GM10847 (cell line): ENCODE measurements around the gene SCLY.

ENCODE experiments used
- POLR2A ChIP-seq: IDR thresholded peaks from 2 replicates; pipeline ENCODE4 v1.6.1; 2011; ENCODE audit not compliant: insufficient read length; ENCODE audit errors: extremely low read depth

Gene SCLY

DNA sequence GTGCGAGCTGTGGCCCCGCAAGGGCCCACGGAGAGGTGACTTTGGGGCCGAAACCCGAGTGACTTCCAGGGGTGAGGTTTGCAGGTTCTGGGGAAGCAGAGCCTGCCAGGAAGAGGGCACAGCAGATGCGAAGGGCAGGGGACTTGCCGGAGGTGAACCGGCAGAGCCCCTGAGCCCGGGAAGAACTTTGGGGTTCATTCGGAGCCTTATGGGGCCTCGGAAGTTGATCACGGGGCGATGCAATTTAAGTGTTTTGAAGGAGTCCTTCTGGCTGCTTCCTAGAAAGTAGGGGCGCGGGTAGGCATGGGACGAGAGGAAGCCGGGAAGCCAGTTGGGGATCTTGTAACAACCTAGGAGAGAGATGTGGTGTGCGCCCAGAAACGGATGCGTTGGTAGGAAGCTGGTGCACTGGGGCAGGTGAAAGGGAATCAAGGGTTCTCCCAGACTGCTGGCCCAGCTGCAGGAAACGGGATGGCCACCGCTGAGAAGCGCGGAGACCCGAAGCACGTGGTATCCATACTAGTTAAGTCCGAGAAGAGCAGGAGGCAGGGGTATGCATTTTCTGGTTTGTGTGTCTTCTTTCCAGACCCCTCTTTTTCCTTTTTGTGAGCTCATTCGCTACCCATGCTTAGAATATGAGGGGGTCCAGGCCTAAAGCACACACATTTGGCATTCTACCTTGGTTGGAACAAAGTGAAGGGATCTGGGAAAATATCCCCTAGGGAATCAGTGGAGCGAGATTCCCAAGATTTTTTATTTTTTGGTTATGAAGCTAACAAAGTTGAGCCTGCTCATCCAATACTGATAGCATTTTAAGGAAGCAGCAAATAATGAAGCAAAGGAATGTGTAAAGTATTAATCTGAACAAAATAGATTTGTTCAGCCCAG, 758 bp downstream of the SCLY start:
- no peak for TF ChIP-seq POLR2A

DNA sequence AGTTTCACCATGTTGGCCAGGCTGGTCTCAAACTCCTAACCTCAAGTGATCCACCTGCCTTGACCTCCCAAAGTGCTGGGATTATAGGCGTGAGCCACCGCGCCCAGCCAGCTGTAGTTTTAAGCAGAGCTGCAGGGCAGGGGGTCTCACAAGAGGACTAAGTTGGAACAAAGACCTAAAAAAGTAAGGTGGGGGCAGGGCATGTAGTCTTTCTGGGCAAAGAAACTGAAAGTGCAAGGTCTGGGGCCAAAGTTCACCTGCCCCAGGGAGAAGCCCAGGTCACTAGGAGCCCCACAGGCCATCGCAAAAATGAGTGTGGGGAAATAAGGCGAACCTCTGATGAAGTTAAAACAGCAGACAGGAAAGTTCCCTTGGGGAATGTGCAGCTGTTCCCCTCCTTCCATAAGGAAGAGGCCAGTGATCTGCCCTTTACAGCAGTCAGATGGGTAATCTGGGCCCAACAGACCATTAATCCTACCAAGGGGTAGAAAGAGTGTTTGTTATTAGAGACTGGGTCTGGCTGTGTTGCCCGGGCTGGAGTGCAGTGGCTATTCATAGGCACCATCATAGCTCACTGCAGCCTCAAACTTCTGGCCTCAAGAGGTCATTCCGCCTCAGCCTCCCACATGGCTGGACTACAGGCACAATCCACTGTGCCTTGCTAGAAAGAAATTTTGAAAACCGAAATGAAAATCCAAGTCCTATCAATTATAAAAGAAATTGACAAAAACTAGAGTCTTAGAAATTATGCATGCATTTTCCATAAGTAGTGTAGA, 2.8 kb downstream of the SCLY start:
- TF ChIP-seq POLR2A: no peak

DNA sequence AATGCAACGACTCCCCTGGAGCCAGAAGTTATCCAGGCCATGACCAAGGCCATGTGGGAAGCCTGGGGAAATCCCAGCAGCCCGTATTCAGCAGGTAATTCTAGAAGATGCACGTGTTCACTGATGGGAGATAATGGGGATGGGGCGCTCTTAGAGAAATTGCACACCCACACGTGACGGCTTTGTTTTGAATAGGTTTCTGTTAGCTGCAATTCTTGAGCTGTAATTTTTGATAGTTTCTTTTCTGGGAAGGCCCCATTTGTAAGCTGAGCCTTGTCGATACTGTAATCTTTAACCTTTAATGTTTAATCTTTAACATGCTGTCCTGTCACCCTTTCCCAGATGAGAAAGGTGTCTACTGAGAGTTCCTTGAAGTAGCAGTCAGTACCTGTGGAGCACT, 3.6 kb downstream of the SCLY start:
- no peak for TF ChIP-seq POLR2A

DNA sequence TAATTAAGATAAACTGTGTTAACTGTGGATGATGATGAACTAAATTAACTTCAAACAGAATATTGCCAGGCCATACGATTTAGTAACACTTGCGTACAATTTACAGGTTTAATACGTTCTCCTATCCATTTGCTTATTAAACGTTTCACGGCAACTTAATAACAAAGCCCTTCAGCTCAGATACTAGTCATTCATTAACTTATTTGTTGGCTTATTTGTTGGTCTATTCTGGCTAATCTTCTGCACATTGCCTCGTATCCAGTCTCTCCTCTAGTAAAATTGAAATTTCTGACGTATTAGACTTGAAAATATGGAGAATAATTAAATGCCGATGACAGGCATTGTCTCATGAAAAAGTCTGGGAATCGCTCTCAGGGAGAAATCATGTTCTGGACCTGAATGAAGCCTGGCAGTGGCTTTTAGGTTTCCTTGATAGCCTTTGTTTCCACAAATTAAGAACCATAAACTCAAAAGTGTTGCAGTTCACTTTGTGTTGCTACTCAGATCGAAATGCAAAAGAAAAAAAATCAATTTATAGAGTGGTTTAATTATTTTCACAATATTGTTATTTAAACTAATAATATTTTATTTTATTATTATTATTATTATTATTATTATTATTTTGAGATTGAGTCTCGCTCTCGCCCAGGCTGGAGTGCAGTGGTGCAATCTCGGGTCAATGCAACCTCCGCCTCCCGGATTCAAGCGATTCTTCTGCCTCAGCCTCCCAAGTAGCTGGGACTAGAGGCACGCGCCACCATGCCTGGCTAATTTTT, 4.5 kb downstream of the SCLY start:
- TF ChIP-seq POLR2A: no peak

DNA sequence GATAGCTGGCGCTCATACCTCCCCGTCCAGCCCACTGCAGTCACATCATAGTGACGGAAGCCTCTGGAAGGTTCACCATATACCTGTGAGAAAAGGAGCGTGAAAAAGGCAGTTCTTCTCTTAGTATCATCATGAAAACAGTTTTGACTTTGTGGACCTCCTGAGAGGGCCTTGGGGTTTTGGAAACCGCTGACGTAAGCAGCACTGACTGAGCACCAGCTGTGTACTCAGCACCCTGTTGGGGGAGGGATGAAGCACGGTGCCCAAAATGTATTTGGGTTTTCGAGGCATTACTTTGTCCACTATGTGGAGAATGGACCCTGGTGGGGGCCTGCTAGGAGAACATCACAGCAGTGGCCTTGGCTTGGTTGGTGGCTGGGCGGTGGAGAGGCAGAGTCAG, 5.4 kb downstream of the SCLY start:
- TF ChIP-seq POLR2A: no peak

DNA sequence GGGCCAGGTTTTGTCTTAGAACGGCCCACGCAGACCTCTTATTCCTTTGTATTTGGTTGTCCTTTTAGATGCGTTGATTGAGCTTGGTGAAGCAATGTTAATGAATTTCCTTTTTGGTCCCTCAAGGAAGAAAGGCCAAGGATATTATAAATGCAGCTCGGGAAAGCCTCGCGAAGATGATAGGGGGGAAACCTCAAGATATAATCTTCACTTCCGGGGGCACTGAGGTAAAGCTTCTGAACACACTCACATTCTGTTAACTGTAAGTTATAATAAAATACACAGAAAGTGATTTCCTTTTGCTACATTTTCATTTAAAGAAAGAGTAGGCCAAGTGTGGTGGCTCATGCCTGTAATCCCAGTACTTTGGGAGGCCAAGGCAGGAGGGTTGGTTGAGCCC, 7.1 kb downstream of the SCLY start:
- no peak for TF ChIP-seq POLR2A

DNA sequence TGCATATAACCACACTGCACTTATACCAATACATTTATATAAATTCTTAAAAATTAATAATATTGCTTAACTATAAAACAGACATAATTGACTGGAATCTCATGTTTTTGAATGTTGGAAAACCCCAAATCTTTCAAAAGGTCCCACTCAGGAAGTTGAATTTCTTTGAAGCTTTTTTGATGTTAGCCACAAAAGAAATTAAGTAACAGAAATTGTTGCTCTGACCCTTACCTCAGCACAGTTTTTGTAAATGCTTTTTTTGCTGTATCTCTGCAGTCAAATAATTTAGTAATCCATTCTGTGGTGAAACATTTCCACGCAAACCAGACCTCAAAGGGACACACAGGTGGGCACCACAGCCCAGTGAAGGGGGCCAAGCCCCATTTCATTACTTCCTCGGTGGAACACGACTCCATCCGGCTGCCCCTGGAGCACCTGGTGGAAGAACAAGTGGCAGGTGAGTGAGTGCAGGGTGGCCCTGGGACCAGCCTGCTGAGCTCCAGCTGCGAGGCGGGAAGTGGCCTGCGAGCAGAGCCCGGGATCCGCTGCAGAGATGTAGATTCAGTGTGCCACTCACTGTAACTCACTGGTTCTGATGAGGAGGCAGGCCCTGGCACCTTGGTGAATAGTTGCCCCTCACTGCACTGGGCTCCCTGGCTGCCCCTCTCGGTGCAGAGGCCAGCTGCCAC, 8.4 kb downstream of the SCLY start:
- no peak for TF ChIP-seq POLR2A

DNA sequence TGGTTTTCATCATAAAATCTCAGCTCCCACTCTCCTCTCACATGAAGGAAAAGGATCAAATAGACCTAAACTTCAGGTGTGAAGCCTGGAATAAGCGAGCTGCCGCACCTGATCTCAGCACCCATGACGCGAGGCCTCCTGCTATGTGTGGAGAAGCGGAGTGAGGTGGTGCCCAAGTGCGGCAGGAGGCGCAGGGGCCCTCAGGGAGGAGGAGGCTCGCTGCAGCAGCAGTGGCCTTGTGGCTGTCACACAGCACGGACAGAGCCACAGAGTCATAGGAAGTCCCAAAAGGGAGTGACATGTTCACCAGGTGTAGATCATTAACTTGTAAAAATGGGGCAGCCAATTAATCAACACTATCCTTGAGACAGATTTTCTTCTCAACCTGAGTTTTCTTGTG, 9.1 kb downstream of the SCLY start:
- no peak for TF ChIP-seq POLR2A

DNA sequence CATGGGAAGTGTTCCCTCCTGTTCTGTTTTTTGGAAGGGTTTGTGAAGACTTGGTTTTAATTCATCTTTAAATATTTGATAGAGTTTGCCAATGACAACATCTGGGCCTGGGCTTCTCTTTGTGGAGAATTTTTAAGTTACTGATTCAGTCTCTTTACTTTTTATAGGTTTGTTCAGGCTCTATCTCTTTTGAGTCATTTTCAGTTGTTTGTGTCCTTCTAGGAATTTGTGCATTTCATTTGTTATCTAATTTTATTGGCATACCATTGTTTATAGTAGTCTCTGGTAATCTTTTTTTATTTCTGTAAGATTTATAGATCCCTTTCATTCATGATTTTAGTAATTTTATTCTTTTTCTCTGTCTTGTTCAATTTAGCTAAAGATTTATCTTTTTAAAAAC, 14.6 kb downstream of the SCLY start:
- no peak for TF ChIP-seq POLR2A

DNA sequence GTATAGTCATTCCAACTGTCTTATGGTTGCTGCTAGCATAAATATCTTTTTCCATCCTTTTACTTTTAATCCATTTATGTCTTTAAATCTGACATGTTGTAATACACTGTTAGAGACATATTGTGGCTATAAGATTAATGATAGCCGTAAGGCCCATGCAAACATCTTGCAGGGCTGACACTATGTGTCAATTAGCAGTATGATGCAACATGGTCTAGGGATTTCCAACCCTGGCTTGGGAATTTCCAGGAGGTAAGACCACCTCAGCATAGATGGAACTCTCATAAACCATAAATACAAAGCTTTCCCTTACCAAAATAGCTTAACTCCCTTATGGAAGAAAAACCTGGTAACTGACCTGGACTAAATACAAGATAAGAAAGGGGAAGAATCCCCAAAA, 16.5 kb downstream of the SCLY start:
- TF ChIP-seq POLR2A: no peak

DNA sequence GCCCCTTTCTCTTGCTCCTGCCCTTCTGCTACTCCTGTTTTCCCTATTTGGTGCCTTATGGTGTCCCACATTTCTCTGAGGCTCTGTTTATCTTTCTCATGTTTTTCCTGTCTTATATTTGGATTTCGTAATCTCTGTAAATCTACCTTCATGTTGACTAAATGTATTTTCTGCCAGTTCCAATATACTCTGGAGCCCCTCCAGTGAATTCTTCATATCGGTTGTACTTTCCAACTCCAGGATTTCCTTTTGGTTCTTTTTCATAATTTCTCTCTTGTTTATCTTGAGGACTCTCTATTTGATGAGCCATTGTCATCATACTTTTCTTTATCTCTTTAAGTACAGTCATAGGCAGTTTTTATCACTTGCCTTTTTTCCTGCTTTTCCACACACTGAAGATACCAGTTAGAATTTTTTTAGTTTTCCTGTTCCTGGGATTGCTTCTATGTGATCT, 19.1 kb downstream of the SCLY start:
- TF ChIP-seq POLR2A: no peak

DNA sequence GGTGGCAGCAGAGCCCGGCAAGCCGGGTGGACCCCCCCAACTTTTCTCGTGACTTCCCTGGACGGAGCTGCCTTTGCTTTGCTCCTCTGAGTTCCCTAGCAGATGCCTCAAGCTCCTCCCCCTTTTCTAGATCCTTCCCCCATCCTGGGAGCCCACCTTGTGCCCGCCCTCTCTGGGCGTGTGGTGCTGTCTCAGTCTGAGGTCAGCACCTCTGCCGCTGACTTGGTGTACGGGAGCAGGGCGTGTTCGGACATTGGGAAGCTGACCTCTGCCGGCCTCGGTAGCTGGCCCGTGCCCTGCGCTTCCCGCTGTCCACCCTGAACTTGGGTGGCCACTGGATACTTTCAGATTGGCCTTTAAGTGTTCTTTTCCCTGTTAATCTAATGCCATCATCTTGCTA, 19.7 kb downstream of the SCLY start:
- no peak for TF ChIP-seq POLR2A

DNA sequence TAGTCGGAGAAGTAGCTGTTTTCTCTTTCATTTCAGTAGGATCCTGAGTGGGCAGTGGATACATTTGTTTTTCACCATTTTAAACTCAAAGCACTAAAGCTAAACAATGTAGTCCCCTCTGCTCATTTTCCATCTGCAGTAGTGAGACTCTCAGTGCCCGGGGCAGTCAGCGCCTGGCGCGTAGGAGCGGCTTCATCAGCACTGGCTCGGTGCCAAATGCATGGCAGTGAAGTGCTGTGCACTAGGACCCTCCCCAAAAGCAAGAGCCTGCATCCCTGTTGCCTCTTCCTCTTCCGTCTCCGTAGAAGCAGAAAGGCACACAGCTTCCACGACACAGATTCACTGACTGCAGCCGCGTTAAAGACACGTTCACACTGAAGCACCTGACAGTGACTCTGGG, 20.3 kb downstream of the SCLY start:
- no peak for TF ChIP-seq POLR2A

DNA sequence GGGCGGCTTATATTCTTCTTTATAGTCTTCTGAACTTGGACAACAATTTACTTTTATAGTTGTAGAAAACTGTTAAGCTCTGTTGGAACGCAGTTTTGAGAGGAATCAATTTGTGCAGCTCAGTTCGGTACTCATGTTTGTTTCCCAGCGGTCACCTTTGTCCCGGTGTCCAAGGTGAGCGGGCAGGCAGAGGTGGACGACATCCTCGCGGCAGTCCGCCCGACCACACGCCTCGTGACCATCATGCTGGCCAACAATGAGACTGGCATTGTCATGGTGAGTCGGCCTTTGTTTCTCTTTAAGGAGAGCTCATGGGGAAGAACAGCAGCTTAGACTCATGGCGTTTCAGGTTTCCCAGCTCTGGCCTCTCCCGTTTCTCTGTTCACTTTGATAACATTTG, 20.8 kb downstream of the SCLY start:
- no peak for TF ChIP-seq POLR2A

DNA sequence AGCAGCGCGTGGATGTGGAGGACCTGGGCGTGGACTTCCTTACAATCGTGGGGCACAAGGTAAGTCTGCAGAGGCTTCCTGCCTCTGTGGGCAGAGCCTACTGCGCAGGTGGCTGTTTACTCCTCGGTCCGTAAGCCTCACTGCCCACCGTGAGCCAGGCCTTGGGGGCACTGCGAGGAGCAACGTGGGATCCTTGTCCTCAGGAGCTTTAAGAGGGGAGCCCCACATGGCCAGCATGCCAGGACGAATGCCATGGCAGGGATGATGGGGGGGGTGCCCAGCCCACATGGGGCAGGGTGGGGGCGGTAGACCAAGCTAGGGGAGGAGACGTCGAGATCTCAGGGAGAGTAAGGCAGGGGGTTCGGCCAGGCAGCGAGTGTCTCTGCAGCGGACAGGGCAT, 21.4 kb downstream of the SCLY start:
- no peak for TF ChIP-seq POLR2A
